SHP77 treated with DMSO at 0.1 percent for 48 hours (cell line): ENCODE results near the gene YEATS2.
"Not testable (repeated sequence)": the region's sequence is repeated elsewhere in the genome, so short reads cannot be mapped to it uniquely, and the experiment has no call there.

Experiments used
- DNase-seq: peaks from one replicate; lab custom pipeline; 2025; lab: John Stamatoyannopoulos, UW

YEATS2 gene

DNA sequence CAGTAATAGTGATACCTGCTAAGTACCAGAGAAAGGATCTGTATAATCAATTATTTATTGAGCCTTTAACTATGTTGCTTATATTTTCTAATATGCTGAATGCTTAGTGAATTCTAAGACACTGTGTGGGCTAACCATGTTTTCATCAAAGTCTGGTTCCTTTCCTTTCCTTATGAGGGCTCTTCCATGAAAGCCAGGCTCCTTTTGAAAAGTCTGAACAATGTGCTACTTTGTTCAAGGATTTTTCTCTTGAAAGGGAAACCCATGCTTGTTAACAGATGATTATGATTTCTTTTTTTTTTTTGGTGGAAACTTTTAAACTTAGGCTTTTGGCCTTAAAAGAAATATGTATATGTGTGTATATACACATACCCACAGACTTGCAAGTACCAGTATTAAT is 17.0 kb downstream of the YEATS2 start:
- no peak for DNase-seq

DNA sequence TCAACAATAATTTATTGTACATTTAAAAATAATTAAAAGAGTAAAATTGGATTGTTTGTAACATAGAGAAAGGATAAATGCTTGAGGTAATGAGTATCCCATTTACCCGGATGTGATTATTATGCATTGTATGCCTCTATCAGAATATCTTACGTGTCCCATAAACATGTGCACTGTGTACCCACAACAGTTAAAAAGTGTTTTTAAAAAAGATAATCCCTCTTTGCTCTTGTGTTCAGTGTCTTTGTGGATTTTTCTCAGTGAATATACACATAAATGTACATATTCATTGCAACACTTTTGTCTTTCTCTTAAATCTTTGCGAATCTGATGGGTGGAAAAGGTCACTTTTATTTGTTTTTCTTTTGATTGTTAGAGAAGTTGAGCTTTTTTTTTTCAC is 20.4 kb downstream of the YEATS2 start:
- no peak for DNase-seq

DNA sequence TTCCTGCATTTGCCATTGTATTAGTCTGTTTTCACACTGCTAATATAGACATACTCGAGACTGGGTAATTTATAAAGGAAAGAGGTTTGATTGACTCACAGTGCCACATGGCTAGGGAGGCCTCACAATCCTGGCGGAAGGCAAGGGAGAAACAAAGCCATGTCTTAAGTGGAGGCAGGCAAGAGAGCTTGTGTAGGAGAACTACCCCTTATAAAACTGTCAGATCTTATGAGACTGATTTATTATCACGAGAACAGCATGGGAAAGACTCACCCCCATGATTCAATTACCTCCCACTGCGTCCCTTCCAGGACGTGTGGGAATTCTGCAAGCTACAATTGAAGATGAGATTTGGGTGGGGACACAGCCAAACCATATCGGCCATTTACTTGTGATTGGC is 27.8 kb downstream of the YEATS2 start:
- no peak for DNase-seq

DNA sequence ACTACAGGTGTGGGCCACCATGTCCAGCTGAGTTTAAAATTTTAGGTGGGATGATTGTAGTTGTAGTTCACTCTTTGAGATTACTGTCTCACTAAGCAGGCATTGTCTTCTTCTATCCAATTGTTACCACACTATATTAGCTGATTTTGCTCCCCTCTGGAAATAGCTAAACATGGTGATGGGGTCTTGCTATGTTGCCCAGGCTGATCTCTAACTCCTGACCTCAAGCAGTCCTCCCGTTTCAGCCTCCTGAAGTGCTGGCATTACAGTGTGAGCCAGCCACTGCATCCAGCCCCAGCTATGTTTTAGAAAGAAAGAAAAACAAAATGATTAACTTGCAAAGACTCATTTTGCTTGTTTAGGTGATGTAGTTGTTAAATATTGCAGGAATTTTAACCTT is 30.6 kb downstream of the YEATS2 start:
- no peak for DNase-seq

DNA sequence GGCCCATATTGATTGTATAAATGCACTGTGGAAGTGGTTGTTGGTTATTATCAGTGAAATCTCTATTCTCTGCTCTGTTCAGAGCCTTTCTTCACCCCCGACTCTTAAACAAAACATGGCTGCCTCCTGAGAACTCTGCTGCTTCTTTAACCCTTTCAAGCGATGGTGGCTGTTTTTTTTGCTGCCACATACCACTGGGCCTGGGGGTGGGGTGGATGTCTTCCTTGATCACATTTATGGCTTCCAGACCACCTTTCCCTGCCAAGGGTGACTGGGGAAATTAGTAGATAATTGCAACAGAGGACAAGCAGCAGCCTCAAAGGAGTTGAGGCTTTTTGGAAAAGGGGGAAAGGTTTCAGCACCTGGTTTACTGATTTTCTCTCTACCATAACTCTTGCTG is 32.8 kb downstream of the YEATS2 start:
- DNase-seq = no peak

DNA sequence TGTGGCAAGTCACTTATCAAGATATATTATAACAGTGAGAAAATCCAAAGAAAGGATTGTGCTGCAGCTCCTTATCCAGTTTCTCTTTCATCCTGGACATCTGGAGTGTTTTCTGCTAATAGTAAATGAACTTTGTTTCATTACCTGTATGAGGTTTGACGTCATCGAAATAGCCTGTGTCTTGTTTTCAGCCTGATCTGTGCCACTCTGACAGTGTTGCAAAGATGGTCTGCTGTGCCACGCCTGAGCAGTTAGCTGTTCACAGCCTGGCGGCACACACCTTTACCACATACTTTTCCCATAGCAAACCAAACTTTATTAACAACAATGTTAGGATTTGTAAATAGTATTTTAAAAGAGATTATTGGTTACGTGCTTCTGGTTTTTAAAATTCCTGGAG is 34.0 kb downstream of the YEATS2 start:
- DNase-seq = no peak

DNA sequence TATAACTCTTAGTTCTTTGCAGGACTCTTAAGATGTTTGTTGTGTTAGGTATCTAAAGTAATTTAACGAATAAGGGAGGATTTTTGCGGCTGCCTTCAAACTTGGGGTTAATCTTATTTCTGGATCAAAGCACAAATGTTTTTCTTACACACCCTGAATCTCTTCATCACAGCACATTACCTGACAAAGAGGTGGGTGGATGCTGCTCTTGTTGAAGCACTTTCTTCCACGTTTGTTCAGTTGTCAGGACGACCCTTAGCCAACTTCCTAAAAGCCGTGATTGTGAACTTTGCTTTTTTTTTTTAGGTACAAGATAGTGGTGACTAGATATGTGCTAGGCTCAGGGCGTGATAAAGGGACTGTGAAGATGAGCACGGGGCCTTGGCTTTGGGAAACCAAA is 36.0 kb downstream of the YEATS2 start:
- DNase-seq = no peak

DNA sequence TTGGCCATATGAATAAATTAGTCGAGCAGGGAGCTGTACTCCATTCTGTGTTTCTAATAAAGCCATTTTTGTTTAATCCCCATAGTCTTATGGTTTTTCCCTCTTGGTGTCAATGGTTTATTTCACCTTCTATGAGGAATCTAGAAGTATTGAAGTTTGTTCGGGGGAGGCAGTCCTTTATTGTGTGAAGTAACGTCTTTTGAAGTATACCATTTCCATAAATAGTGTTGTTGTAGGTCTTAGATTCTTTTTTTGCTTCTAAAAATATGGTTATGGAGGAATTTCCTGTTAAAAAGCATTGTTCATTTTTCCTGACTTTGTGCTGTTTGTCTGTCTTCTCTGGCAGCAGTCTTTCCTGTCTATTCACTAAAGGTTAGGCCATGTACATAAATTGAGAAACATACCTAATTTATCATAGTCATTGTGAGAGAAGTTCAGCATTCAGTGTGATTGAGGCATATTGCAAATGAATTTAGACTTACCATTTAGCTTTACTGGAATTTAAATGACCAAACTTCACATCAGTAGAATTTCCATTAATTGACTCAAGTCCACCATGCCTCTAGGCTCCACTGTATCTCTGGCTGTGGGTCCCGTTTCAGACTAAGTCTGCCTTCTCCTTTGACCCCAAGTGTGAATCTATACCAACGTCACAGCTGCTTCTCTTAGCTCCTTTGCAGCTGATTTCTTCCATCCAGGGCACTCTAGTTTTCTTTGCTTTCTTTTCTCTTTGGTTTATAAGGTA is 37.3 kb downstream of the YEATS2 start:
- DNase-seq = no peak

DNA sequence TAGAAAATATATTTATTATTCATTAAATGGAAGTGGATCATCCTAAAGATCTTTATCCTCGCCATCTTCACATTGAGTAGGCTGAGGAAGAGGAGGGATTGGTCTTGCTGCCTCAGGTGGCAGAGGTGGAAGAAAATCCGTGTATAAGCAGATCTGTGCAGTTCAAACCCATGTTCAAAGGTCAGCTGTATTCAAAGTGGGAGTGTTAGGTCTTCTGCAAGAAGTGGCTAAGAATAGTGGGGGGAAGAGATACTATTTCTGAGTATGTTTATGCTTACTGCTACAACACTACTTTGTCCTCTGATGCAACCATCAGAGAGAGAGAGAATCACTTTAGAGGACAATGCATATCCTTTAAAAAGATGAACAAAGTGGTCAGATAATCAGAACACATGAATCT is 39.5 kb downstream of the YEATS2 start:
- DNase-seq = no peak

DNA sequence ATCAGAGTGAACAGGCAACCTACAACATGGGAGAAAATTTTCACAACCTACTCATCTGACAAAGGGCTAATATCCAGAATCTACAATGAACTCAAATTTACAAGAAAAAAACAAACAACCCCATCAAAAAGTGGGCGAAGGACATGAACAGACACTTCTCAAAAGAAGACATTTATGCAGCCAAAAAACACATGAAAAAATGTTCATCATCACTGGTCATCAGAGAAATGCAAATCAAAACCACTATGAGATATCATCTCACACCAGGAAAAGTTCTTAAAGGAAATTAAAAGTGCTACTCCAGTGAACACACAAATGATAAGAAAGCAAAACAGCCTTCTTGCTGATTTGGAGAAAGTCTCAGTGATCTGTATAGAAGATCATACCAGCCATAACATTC is 42.6 kb downstream of the YEATS2 start:
- DNase-seq = not testable (repeated sequence)

DNA sequence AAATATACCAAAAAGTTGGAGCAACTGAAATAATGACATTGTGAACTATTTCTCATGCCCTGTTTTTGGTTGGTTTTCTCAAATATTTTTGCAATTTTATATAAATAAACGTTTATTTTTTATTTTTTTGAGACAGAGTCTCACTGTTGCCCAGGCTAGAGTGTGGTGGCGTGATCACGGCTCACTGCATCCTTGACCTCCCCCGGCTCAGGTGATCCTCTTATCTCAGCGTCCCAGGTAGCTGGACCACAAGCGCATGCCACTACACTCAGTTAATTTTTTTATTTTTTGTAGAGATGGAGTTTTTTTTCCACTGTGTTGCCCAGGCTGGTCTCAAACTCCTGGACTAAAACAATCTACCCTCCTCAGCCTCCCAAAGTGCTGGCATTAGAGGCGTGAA is 45.6 kb downstream of the YEATS2 start:
- DNase-seq = no peak

DNA sequence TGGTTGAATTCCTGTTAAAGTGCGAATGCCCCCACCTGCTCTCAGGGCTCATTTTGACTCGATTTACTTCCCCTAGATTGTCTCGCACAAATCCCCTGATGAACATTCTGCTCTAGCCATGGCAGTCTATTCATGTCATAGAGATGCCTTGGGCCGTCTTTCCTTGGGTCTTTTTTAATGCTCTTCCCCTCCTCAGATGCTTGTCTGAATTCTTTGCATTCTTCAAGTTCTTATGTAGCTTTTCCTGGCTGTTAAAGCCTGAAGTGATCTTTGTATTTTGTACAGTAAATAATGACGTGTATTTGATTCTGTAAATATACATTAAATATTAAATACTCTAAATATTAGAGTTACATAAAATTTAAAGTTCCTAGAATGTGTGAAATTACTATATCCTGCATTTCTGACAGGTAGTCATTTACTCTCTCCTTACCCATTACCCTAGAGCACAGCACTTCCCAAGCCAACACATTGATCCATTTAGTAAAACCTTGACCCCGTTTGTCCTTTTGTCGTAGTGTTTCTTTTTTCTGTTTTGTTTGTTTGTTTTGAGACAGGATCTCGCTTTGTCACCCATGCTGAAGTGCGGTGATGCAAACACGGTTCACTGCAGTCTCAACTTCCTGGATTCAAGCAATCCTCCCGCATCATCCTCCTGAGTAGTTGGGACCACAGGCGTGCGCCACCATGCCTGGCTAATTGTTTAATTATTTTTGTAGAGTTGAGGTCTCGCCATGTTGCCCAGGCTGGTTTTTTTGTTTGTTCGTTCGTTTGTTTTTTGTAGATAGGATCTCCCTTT is 47.9 kb downstream of the YEATS2 start:
- no peak for DNase-seq

DNA sequence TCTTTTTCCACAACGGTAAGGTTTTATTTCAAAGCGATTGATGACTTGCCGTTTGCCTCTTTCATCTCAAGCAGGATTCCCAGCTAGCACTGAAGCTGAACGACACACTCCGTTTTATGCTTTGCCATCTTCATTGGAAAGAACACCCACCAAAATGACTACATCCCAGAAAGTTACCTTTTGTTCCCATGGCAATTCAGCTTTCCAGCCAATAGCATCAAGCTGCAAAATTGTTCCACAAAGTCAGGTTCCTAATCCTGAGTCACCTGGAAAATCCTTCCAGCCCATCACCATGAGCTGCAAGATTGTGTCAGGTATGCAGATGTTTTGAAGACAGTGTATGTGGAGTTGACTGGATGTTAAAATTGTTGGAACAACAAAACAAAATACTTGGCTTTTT is 56.5 kb downstream of the YEATS2 start:
- DNase-seq = no peak

DNA sequence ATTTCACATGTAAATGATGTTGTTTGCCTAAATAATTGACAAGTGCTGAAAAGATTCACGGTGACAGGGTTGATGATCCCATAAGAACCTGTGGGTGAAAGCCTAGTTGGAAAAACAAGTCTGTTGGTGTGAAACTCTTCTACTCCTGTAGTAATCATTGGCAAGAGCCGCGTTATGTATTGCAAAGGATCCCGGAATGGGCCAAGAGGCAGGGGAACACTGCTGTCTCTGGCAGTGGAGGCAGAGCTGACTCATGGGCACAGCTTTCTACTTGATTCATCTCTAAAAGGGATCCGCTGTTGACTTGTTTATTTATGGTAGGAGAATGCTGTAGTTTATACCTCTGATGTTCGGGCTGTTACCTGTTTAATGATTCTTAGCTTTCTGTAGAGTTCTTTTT is 64.7 kb downstream of the YEATS2 start:
- no peak for DNase-seq

DNA sequence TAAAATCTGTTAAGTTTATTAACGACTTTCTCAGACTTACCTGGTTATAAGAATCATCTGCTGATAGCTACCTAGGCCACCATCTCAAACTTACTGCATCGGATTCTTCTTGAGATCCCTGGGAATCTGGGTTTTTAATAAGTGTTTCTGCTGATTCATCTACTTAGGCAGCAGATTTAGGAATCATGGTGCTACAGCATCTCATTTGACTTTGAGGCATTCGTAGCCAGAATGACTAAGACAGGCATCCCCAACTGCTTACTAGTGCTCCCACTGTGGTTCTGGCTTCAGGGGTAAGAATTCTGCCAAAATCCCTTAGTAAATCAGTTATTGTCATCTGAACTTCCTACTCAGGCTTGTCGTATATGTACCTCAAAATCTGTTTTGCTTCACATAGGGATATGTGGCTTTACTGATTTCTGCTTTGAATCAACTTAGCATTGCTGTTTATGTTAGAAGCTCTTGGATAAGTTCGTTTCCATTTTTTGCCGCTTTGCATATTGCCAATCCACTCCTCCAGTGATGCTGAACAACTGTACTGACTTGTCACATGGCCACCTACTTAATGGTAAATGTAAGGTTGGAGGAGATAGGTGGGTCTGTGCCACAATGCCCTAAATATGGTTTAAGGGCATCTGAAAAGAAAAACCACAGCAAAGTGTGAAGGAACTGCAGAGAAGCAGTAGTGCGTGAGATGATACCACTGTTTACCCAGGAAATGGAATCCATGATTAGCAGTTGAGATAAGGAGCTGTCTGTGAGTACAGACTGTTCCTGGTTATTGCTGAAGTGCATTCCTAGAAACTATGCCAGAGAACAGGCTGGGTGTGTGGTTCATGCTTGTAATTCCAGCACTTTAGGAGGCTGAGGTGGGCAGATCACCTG is 67.5 kb downstream of the YEATS2 start:
- DNase-seq = no peak

DNA sequence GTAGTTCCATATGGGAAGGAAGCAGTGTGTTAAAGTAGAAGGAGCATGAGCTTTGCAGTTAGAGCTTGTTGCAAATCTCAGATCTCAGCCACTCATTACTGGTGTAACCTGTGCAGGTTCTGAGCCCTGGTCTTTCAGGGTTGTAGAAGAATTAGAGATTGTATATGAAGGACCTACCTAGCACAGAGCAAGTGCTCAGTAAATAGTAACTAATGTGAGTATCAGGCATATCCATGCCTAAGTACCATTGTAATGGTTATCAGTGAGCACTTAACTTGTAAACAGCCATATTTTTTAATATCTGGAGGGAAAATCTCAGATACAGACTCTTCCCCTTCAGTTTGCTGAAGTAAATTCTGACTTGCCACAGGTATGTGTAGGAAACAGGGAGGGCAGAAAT is 68.5 kb downstream of the YEATS2 start:
- DNase-seq = no peak

DNA sequence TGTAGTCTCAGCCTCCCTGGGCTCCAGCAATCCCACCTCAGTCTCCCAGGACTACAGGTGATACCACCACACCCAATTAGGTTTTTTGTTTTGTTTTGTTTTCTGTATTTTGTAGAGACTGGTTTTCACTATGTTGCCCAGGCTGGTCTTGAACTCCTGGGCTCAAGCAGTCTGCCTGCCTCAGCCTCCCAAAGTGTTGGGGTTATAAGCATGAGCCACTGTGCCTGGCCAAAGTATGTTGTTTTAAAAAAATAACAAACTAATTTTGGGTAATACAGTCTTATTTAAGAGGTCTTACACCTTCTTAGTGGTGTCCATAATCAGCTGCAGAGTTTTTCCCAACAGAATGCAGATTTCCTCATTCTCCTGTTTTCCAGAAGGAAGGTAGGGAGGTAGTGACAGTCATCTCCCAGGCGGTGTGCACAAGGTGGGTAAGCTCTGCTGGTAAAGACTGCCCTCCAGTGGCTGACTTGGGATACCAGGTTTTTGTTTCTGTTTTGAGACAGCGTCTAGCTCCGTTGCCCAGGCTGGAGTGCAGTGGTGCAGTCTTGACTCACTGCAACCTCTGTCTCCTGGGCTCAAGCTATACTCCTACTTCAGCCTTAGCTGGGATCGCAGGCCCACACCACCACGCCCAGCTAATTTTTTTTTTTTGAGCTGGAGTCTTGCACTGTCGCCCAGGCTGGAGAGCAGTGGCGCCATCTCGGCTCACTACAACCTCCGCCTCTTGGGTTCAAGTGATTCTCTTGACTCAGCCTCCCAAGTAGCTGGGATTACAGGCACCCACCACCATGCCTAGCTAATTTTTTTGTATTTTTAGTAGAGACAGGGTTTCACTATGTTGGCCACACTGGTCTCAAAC is 69.4 kb downstream of the YEATS2 start:
- DNase-seq = peak; percentile 4

DNA sequence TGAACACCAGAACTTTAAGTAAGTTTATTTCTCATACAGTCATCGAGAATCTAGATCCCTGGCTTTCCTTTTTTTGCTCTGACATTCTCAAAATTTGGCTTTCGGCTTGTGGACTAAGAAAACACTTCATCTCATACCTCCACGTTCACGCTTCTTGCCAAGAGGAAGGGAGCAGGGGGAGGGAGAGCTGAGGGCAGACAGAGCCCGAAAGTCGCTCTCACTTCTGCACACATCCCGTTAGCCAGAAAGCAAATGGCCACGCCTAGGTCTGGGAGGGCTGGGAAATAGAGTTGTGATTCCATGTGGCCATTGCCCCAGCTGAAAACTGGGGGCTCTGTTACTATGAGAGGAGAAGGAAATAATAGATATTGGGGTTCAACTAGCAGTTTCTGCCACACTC is 70.5 kb downstream of the YEATS2 start:
- DNase-seq = no peak

DNA sequence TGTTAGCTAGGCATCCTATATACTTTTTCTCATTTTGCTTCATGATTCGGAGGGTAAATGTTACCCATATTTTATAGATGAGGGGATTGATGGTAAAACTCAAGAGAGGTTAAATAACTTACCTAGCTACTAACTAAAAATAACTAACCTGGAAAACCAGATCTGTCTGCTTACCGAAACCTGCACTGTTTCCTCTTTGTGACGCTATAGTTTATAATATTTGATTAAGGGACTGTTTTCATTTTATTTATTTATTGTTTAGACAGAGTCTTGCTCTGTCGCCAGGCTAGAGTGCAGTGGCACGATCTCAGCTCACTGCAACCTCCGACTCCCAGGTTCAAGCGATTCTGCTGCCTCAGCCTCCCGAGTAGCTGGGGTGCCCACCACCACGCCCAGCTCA is 71.9 kb downstream of the YEATS2 start:
- no peak for DNase-seq

DNA sequence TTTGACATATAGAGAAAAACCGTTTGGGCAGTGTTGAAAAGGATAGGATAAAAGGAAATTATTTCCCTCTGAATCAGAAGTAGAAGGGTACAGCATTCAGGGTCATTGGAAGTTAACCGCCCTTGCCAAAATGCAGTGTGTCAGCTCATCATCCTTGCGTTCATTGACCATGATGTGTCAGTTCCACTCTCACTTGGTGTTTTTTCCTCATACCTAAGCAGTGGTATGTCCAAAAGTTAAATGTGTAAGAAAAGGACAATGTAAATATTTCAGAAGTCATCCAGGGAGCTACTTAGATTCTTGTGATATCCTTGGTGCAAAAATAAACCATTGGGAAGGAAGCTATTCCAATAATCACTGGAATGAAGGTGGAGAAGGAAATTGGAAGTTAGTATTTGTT is 77.0 kb downstream of the YEATS2 start:
- no peak for DNase-seq

DNA sequence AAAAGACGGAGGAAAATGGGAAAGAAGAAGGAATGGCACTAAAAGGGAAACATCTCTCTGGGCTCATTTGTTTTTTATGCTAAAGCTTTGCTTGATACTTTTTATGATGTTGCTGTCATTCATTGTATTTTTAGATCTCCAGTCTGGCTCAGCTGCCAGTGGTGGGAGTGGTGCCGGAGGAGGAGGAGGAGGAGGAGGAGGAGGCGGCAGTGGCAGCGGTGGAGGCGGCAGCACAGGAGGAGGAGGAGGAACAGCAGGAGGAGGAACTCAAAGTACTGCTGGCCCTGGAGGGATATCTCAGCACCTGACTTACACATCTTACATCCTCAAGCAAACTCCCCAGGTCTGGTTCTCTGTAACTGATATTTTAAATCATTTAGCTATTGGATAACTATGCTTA is 78.2 kb downstream of the YEATS2 start:
- no peak for DNase-seq

DNA sequence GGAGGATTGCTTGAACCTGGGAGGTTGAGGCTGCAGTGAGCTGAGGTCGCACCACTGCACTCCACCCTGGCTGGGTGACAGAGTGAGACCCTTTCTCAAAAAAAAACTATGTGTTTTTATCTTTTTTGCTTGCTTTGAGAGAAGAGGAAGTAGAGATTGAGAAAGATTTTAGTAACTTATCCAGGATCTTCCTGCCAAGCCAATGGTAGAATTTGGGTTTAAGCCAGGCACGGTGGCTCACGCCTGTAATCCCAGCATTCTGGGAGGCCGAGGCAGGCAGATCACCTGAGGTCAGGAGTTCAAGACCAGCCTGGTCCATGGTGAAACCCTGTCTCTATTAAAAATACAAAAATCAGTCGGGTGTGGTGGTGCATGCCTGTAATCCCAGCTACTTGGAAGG is 78.9 kb downstream of the YEATS2 start:
- DNase-seq = not testable (repeated sequence)
